GM21367 (cell line): ENCODE data around the gene FKBP15.
A peak's percentile ranks its signal among the peaks of the same experiment; 100 is the strongest.

Source experiments
- ATAC-seq: cut with Tn5 transposase; IDR thresholded peaks from one replicate; pipeline ENCODE4 v1.9.1; 2021; ENCODE audit not compliant: unreplicated experiment

The FKBP15 gene

DNA sequence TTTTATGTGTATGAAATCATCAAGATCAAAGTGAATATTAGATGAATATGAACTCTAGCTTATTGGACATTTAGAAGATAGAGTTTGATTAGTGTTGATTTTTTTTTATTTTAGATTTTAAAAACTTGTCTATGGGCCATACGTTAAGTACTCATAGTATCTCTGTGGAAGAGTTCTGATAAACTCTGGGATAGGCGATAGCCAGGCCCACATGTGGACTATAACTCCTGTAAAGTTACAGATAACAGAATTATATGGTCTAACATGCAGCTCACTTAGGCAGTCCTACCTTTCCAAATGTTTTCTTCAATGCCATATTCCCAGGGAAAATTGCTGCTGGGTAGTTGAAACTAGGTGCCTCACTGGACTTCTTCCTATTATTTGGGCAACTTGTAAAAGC lies 10.6 kb upstream of the FKBP15 start:
- no peak for ATAC-seq

DNA sequence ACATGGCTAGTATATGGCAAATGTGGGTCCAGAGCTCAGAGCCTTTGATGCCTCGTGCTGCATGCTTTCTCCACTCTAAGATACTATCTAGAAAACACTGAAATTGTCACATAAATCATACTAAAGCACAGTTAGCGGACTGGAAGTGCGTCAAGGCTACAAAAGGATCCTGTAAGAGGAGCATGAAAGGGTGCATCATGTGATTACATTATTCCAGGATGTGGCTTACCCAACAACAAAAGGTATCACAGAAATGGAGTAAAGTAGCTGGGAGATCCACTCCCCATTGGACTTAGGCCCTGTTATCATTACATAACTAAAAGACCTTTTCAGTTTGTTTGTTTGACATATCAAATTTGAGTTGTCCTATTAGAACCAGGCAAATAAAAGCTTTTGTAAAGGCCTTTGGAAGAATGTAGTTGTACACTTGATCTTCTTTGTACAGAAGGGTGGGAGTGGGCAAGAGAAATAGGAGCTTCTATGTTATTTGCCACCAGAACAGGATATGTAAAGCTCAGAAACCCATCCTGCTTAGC lies 7.1 kb upstream of the FKBP15 start:
- no peak for ATAC-seq

DNA sequence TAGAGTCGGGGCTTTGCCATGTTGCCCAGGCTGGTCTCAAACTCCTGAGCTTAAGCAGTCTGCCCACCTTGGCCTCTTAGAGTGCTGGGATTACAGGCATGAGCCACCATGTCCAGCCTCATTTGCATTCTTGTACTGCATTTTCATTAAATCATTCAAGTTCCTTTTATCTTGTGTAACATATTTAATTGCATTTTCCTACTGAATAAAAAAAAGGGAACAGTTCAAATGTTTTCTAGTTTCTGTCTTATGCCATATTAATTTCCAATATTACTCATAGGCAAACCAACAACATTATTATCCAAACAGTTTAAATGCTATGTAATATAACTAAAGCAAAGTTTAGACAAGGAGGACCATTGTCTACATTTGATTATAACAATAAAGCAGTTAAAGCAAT lies 6.4 kb upstream of the FKBP15 start:
- no peak for ATAC-seq

DNA sequence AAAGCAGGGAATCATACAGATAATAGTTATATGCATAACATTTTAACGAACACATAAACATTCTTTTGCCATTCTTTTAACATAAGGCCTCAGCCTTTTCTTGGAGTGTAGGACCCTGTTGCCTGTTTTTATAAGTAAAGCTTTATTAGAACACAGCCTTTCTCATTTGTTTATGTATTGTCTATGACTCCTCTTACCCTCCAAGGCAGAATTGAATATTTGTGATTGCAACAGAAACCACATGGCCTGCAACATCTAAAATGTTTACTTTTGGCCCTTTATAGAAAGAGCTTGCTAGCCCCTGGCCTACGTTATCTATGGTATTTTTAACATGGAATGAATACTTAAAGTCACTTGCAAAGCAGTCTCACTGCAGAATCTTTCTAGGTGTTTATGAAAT lies 2.9 kb upstream of the FKBP15 start:
- ATAC-seq, result no peak

- ATAC-seq, result no peak
Observed at GRCh38 chr9:113222482-113222841, 1.4 kb upstream of the FKBP15 start.

- no peak for ATAC-seq
Observed at GRCh38 chr9:113221800-113222481, 864 bp upstream of the FKBP15 start.

DNA sequence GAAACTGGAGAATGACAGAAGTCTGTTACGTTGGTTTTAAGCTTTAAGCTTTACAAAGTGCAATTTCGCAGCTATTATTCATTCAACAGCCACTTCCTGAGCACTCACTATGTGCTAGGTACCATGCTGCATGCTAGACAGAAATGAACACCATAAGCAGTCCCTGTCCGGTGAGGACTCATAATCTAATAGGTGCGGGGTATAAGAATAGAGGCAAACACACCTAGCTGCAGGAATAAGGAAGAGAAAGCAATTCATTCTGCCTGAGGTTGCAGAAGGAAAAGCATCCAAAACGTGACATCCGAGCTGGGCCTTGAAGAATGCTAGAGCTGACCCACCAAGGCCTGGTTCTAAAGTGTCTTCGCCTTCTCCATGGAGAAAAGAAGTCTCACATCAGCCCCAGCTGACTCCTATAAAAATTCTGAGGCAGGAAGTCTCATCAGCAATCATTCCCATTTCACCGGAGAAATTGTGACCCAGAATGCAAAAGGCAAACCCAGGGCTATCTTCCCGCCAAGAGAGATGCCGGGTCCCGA lies 542 bp downstream of the FKBP15 start:
- no peak for ATAC-seq

- peak; percentile 50 for ATAC-seq
Observed at GRCh38 chr9:113219969-113220368, 1.1 kb downstream of the FKBP15 start.

DNA sequence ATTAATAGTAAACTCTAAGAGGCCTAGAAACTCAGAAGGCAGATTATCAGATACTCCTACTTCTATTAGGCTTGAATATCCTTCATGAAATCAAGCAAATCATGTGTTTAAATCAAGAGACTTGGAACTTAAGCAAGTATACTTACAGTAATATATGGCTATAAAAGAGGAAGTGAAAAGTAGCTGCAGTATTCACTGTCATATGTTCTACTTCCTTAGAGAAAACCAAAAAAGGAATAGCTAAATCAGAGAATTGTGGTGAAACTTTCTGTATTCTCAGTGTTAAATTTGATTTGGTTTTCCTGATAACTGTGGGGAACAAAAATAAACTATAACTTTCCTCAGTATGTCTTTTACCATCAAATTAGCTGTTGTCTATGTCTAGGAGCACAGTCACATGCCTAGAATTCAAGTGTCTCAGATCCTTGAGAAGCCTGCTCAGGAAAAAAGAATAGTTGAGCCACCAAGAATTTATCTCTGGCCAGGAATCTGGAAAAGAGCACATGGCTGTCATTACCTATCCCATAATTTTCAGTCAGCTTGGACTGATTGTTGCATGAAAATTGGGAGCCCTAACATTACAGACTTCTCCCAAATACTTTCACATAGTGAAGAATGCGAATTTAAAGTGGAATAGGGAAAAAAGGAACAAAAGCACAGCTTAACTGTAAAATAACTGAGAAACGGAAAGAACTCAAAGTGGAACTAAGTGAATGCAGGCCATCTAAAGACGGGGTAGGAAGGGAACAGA lies 1.7 kb downstream of the FKBP15 start:
- peak; percentile 38 for ATAC-seq

DNA sequence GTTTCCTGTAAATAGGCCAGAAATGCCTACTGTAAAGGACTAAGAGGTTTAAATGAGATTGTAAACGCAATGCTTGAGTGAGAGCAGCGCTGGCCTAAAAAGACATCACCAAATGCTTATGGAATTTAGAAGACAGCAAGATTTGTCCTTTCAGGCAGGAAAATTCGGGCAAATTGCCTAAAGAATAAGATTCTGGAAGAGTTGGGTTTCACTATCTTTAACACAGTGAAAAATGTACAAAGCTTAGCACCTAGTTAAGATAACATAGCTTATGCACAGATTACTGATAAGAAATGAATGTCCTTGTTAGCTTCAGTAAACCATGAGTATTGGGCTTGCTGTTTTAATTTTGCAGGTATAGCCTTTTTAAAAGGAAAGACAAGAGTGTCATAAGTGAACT lies 4.7 kb downstream of the FKBP15 start:
- ATAC-seq, result no peak

GRCh38 chr9:113215132-113215531 lies 5.9 kb downstream of the FKBP15 start:
- no peak for ATAC-seq

GRCh38 chr9:113210815-113211214 lies 10.3 kb downstream of the FKBP15 start:
- no peak for ATAC-seq

GRCh38 chr9:113205861-113206260 lies 15.2 kb downstream of the FKBP15 start:
- ATAC-seq, result no peak

DNA sequence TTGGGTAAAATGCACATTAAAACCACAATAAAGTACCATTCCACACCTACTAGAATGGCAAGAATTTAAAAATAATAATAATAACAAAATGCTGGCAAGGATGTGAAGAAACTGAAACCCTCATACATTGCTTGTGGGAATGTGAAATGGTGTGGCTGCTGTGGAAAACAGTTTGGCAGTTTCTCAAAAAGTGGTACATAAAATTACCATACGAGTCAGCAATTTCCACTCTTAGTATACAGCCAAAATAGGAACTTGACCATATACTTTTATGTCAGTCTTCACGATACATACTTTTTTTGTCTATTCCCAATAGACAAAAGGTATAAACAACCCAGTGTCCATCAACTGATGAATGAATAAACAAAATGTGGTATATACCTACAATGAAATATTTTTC lies 15.6 kb downstream of the FKBP15 start:
- no peak for ATAC-seq

DNA sequence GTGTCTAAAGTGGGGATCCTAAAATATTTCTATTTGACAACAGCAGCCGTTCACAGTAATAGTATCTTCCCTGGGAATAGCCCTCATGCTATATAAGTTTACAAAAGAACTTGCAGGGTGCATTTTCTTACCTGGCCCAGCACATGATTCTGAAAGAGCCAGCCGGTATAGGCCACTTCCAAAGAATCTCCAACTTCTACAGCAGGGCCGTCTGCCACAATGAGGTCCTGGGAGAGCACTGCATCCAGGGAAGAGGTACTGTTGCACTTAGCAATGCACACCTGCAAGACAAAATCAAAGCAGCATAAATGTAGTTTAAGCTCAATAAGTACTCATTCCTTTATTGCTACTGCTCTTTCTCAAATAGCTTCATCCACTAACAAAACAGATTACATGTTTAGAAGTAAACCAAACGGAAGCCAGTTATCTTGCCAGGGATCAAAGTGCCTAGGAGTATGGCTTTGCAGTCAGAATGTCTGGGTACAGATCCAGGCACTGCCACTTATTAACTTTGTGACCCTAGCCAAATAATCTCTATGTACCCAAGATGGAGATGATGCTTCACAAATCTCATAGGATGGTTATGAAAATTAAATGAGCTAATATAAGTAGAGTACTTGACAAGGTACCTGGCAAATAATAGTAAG lies 21.3 kb downstream of the FKBP15 start:
- no peak for ATAC-seq

DNA sequence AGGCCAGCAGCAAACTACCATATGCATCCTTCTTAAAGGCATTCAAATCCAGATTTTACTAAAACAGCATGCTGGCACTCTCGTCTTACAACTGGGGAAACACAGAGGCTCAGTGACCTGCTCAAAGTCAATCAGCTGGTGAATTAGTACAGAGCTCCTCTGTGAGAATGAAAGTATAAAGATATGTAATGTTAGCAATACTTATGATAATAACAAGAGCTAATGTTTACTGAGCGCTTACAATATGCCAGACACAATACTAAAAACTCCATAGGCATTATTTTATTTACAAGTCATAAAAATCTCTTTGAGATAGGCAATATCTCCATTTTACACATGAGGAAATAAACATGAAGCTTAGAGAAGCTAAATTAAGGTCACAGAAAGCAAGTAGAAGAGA lies 28.6 kb downstream of the FKBP15 start:
- ATAC-seq, result no peak

DNA sequence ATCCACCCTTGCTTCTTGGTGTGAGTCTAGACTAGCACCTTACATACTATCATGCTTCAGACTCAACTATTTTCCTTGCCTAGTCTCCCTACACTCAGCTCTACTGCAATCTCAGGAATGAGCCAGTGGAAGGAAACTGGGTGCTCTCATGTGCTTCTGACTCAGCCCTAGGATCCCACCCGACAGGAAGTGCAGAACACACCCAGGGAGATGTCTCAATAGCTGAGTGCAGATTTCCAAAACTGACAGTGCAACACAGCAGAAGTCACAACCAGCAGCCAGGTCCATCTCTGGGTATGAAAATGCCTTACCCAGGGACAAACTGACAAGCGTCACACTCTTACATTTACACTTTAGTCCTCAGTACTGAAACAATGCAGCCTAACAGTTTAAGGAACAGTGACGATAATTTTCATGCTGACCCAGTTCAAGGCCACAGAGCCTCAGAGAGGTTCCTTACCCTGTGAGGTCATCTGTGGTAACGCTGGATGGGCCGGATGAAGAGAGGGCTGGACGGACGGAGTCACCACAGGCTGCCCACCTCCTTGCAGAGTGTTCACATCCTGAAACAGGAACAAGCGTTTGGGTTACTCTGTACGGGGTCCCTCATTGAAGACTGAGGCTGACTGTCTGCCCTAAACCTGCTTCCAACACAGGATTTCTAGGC lies 33.0 kb downstream of the FKBP15 start:
- no peak for ATAC-seq

DNA sequence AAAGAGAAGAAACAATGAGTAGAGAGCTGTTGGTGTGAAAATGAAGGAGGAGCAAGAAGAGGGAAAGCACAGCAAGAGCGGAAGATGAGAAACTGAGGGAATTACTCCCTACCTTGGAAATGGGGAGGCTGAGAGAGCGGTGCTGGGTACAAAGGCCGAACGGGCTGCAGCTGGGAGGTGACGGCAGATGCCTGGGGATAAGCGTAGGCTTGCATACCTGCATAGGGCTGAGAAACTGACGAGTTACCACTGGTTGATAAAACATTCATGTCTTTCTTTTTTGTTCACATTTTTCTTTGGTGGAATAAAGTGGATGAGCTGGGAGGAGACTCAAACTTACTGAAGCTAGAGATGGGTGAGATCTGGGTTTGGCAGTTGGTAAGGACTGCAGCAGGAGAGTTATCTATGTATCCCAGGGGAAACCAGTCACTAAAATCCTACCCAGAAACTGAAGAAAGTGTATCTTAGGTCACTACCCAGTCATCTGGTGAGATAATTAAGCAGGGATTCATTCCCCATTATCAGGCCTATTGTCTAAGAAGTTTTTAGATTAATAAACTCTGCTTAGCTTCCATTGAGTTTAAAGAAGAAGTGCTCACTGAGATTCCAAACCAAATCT lies 34.8 kb downstream of the FKBP15 start:
- ATAC-seq, result no peak

DNA sequence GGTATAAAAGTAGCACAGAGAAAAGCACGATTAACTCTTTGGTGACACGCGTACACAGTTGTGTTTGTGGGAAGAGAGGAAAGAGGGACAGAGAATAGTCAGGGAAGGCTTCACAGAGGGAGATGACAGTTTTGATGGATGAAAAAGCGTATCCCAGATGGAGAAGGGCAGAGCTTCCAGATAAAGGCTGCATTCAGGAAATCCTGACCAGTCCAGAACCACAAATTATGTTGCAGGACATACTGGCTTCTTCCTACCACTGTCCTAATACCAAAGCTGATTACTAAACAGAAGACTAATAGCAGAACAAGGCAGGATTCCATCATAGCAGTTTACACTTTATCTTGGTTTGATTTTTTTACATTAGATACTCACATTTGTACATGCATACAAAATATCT lies 35.8 kb downstream of the FKBP15 start:
- ATAC-seq, result no peak

DNA sequence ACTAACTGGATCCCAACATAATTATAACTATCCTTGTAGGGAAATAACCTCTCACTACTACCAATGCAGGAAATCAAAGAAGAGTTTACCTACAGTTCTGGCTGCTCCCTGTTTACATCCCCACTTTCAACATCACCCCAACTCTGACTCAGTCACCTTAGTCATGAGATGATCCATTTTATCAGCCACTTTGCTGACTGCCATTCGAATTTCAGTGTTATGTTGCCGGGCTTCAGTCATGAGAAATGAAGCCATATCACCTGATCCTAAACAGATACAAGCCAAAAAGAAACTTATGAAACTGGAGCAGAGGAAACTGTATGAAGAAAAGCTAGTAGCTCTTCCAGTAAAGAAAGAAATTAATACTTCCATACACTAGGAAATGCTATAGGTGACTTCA lies 36.5 kb downstream of the FKBP15 start:
- ATAC-seq, result no peak

GRCh38 chr9:113183956-113184488 lies 37.1 kb downstream of the FKBP15 start:
- no peak for ATAC-seq
